HepG2 (cell line): ENCODE measurements around the gene TOMM40L. TPM values are rescaled to one million over a fixed set of nuclear protein-coding genes. Genes with fewer than 3 reads are reported as not detected.

Experiments used
- ADNP ChIP-seq: sonication (generic); formaldehyde crosslinking; IDR thresholded peaks from 2 replicates; pipeline ENCODE4 v1.4.0; 2020; ENCODE audit warnings: missing genetic modification reagents
- CENPT ChIP-seq: sonication (generic); formaldehyde crosslinking; IDR thresholded peaks from 2 replicates; pipeline ENCODE4 v1.8.0; 2022; ENCODE audit warnings: low read depth, mild to moderate bottlenecking, moderate library complexity, missing genetic modification reagents
- HES4 ChIP-seq: sonication (generic); formaldehyde crosslinking; IDR thresholded peaks from 2 replicates; pipeline ENCODE4 v1.9.0; 2021; ENCODE audit warnings: mild to moderate bottlenecking, missing genetic modification reagents, borderline replicate concordance
- MIER3 ChIP-seq: IDR thresholded peaks from 2 replicates; pipeline ENCODE4 v1.6.1; 2016; ENCODE audit warnings: missing compliant biosample characterization, borderline replicate concordance
- NFYB ChIP-seq: sonication (generic); formaldehyde crosslinking; IDR thresholded peaks from 2 replicates; pipeline ENCODE4 v1.4.0; 2020; ENCODE audit warnings: missing genetic modification reagents
- RARA ChIP-seq: IDR thresholded peaks from 2 replicates; pipeline ENCODE4 v1.6.1; 2016; ENCODE audit warnings: missing genetic modification reagents, missing compliant biosample characterization
- TBX2 ChIP-seq: sonication (generic); formaldehyde crosslinking; IDR thresholded peaks from 2 replicates; pipeline ENCODE4 v1.5.0; 2020; ENCODE audit warnings: missing genetic modification reagents, mild to moderate bottlenecking, borderline replicate concordance
- TBX3 ChIP-seq: fragments of 450-650 bp; IDR thresholded peaks from 2 replicates; pipeline ENCODE4 v1.6.1; 2017; ENCODE audit warnings: antibody characterized with exemption, mild to moderate bottlenecking, inconsistent platforms, borderline replicate concordance
- TFE3 ChIP-seq: IDR thresholded peaks from 2 replicates; pipeline ENCODE4 v1.6.1; 2016
- THAP11 ChIP-seq: IDR thresholded peaks from 2 replicates; pipeline ENCODE4 v1.6.1; 2016; ENCODE audit warnings: missing biosample characterization, missing genetic modification reagents
- ZBTB1 ChIP-seq: sonication (generic); formaldehyde crosslinking; IDR thresholded peaks from 2 replicates; pipeline ENCODE4 v1.4.0; 2020; ENCODE audit warnings: missing genetic modification reagents, borderline replicate concordance
- ZMYM4 ChIP-seq: sonication (generic); formaldehyde crosslinking; IDR thresholded peaks from 2 replicates; pipeline ENCODE4 v1.8.1; 2023; ENCODE audit warnings: mild to moderate bottlenecking, missing genetic modification reagents
- ZNF382 ChIP-seq: sonication (generic); formaldehyde crosslinking; IDR thresholded peaks from 2 replicates; pipeline ENCODE4 v1.5.0; 2020; ENCODE audit warnings: missing genetic modification reagents, mild to moderate bottlenecking, borderline replicate concordance
- ZNF605 ChIP-seq: sonication (generic); formaldehyde crosslinking; IDR thresholded peaks from 2 replicates; pipeline ENCODE4 v1.8.0; 2022; ENCODE audit warnings: mild to moderate bottlenecking, missing genetic modification reagents
- ZNF782 ChIP-seq: sonication (generic); formaldehyde crosslinking; IDR thresholded peaks from 2 replicates; pipeline ENCODE4 v1.4.0; 2020; ENCODE audit warnings: missing genetic modification reagents, mild to moderate bottlenecking, borderline replicate concordance
- ZSCAN22 ChIP-seq: sonication (generic); formaldehyde crosslinking; IDR thresholded peaks from 2 replicates; pipeline ENCODE4 v1.4.0; 2020; ENCODE audit warnings: mild to moderate bottlenecking, missing genetic modification reagents
- polyA plus RNA-seq, 8 experiments: library from polyadenylated mRNA; depleted of rRNA in 3 of 8; stranded (reverse) in 7 of 8; unstranded in 1 of 8; fragments of >200 nt; fragmentation: Illumina TruSeq in 4 of 8; extraction: Trizol in 4 of 8; gene quantifications; 2 replicates each; pipeline versions ENCODE4 v1.2.1 to v1.2.3, GENCODE V29; 2011 to 2016; ENCODE audit warnings: low read depth in 4 of 8, missing spikeins in 1 of 8, mixed read lengths in 1 of 8; ENCODE audit not compliant: insufficient read depth in 1 of 8
- total RNA-seq, 5 experiments: library from RNA; depleted of rRNA; stranded (reverse); fragments of >200 nt; fragmentation: Illumina TruSeq; extraction: Trizol; gene quantifications; 2 replicates each; pipeline ENCODE4 v1.2.3, GENCODE V29; 2016; ENCODE audit warnings: low read depth in 1 of 5
- TF ChIP-seq, protein P1 (sequence below), 2 experiments: IDR thresholded peaks; 2 replicates each; pipeline ENCODE4 v1.6.1; 2011 to 2012; ENCODE audit warnings: low read length in 2 of 2, borderline replicate concordance in 1 of 2, low read depth in 1 of 2, mild to moderate bottlenecking in 1 of 2, moderate library complexity in 1 of 2
- TF ChIP-seq, protein P2 (sequence below): sonication (generic); formaldehyde crosslinking; IDR thresholded peaks from 2 replicates; pipeline ENCODE4 v1.5.1; 2020; ENCODE audit warnings: mild to moderate bottlenecking, missing genetic modification reagents, borderline replicate concordance

The TOMM40L gene
- total and polyA plus RNA-seq, 2 of the 13 experiments (the other 11 are each of a cell fraction or from before 2014, with no cell fraction given) = 14.1 to 26.2 TPM

- TF ChIP-seq TFE3 (CRISPR knock-in tag) = peak; percentile 98
- TF ChIP-seq HES4 (CRISPR knock-in tag) = no peak
- peak; percentile 33; the same call in 1 of the 2 replicates for TF ChIP-seq TBX3
- TF ChIP-seq ZNF605 (CRISPR knock-in tag) = peak; percentile 81; the same call in 1 of the 2 replicates
- TF ChIP-seq NFYB (CRISPR knock-in tag) = peak; percentile 11; the same call in 1 of the 2 replicates
- TF ChIP-seq ZMYM4 = no peak; the same call in 1 of the 2 replicates
- TF ChIP-seq, protein P1, sequence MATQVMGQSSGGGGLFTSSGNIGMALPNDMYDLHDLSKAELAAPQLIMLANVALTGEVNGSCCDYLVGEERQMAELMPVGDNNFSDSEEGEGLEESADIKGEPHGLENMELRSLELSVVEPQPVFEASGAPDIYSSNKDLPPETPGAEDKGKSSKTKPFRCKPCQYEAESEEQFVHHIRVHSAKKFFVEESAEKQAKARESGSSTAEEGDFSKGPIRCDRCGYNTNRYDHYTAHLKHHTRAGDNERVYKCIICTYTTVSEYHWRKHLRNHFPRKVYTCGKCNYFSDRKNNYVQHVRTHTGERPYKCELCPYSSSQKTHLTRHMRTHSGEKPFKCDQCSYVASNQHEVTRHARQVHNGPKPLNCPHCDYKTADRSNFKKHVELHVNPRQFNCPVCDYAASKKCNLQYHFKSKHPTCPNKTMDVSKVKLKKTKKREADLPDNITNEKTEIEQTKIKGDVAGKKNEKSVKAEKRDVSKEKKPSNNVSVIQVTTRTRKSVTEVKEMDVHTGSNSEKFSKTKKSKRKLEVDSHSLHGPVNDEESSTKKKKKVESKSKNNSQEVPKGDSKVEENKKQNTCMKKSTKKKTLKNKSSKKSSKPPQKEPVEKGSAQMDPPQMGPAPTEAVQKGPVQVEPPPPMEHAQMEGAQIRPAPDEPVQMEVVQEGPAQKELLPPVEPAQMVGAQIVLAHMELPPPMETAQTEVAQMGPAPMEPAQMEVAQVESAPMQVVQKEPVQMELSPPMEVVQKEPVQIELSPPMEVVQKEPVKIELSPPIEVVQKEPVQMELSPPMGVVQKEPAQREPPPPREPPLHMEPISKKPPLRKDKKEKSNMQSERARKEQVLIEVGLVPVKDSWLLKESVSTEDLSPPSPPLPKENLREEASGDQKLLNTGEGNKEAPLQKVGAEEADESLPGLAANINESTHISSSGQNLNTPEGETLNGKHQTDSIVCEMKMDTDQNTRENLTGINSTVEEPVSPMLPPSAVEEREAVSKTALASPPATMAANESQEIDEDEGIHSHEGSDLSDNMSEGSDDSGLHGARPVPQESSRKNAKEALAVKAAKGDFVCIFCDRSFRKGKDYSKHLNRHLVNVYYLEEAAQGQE (IDR thresholded peaks at IDR 0.05; ENCODE audit: borderline replicate concordance in 1 of 2, low read depth in 1 of 2, low read length in 2 of 2) = peak in 1 of 2 experiments; percentile 70; a peak in 2 of 4 replicates
- TF ChIP-seq ZBTB1 (CRISPR knock-in tag) = no peak
- peak; percentile 88; the same call in 1 of the 2 replicates for TF ChIP-seq MIER3 (CRISPR knock-in tag)
- no peak for TF ChIP-seq ZNF382 (CRISPR knock-in tag)
- peak; percentile 96 for TF ChIP-seq RARA (CRISPR knock-in tag)
- peak; percentile 60; the same call in 1 of the 2 replicates for TF ChIP-seq TBX2 (CRISPR knock-in tag)
- TF ChIP-seq, protein P2, sequence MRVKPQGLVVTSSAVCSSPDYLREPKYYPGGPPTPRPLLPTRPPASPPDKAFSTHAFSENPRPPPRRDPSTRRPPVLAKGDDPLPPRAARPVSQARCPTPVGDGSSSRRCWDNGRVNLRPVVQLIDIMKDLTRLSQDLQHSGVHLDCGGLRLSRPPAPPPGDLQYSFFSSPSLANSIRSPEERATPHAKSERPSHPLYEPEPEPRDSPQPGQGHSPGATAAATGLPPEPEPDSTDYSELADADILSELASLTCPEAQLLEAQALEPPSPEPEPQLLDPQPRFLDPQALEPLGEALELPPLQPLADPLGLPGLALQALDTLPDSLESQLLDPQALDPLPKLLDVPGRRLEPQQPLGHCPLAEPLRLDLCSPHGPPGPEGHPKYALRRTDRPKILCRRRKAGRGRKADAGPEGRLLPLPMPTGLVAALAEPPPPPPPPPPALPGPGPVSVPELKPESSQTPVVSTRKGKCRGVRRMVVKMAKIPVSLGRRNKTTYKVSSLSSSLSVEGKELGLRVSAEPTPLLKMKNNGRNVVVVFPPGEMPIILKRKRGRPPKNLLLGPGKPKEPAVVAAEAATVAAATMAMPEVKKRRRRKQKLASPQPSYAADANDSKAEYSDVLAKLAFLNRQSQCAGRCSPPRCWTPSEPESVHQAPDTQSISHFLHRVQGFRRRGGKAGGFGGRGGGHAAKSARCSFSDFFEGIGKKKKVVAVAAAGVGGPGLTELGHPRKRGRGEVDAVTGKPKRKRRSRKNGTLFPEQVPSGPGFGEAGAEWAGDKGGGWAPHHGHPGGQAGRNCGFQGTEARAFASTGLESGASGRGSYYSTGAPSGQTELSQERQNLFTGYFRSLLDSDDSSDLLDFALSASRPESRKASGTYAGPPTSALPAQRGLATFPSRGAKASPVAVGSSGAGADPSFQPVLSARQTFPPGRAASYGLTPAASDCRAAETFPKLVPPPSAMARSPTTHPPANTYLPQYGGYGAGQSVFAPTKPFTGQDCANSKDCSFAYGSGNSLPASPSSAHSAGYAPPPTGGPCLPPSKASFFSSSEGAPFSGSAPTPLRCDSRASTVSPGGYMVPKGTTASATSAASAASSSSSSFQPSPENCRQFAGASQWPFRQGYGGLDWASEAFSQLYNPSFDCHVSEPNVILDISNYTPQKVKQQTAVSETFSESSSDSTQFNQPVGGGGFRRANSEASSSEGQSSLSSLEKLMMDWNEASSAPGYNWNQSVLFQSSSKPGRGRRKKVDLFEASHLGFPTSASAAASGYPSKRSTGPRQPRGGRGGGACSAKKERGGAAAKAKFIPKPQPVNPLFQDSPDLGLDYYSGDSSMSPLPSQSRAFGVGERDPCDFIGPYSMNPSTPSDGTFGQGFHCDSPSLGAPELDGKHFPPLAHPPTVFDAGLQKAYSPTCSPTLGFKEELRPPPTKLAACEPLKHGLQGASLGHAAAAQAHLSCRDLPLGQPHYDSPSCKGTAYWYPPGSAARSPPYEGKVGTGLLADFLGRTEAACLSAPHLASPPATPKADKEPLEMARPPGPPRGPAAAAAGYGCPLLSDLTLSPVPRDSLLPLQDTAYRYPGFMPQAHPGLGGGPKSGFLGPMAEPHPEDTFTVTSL = peak; percentile 42; the same call in 1 of the 2 replicates
- no peak for TF ChIP-seq ZNF782 (CRISPR knock-in tag)
- TF ChIP-seq ADNP = no peak
- no peak; the same call in 1 of the 2 replicates for TF ChIP-seq ZSCAN22 (CRISPR knock-in tag)
- no peak for TF ChIP-seq CENPT (CRISPR knock-in tag)
- peak; percentile 65; the same call in 1 of the 2 replicates for TF ChIP-seq THAP11 (CRISPR knock-in tag)
Observed at GRCh38 chr1:161223805-161224694, 1.8 kb upstream of the TOMM40L start (continued).
